Measurements from ENCODE around the gene KPNA6. TPM values are rescaled to one million over a fixed set of nuclear protein-coding genes. Genes with fewer than 3 reads are reported as not detected.
A peak's percentile ranks its signal among the peaks of the same experiment; 100 is the strongest.
"Not testable (repeated sequence)": the region's sequence is repeated elsewhere in the genome, so short reads cannot be mapped to it uniquely, and the experiment has no call there.

Gene KPNA6
- 59.3 and 60.6 TPM in 2 replicates for total RNA-seq
- 32.7 TPM for polyA plus RNA-seq (2012)

GRCh38 chr1:32107742-32108661 is at the start of gene KPNA6:
KPNA6 (plus strand) TSS chr1:32108056; CDS start chr1:32108131, 75 bp downstream.
- DNase-seq (ENCODE audit: low read depth): peak; percentile 97

- DNase-seq (ENCODE audit: low read depth): no peak
These were observed 46.9 kb upstream of the KPNA6 start for GRCh38 chr1:32060914-32061313.

GRCh38 chr1:32062867-32063230 is 45.0 kb upstream of the KPNA6 start:
- no peak for DNase-seq (ENCODE audit: low read depth)

GRCh38 chr1:32063261-32063681 is 44.6 kb upstream of the KPNA6 start:
- DNase-seq (ENCODE audit: low read depth): peak; percentile 89

- DNase-seq (ENCODE audit: low read depth): not testable (repeated sequence)
These were observed 42.0 kb upstream of the KPNA6 start for GRCh38 chr1:32065613-32066488.

- peak; percentile 72 for DNase-seq (ENCODE audit: low read depth)
These were observed 41.4 kb upstream of the KPNA6 start for GRCh38 chr1:32066489-32066873.

GRCh38 chr1:32068957-32069588 is 38.8 kb upstream of the KPNA6 start:
- peak; percentile 53 for DNase-seq (ENCODE audit: low read depth)

- peak; percentile 26 for DNase-seq (ENCODE audit: low read depth)
These were observed 35.9 kb upstream of the KPNA6 start for GRCh38 chr1:32071758-32072621.

- DNase-seq (ENCODE audit: low read depth): peak; percentile 96
These were observed 35.1 kb upstream of the KPNA6 start, which contains the start of gene TMEM39B for GRCh38 chr1:32072622-32073298. TMEM39B (plus strand) TSS chr1:32072939; CDS start chr1:32073048, 109 bp downstream.

- no peak for DNase-seq (ENCODE audit: low read depth)
These were observed 34.3 kb upstream of the KPNA6 start for GRCh38 chr1:32073299-32074229.

- no peak for DNase-seq (ENCODE audit: low read depth)
These were observed 33.0 kb upstream of the KPNA6 start for GRCh38 chr1:32074841-32075240.

GRCh38 chr1:32077451-32077850 is 30.4 kb upstream of the KPNA6 start:
- DNase-seq (ENCODE audit: low read depth): no peak

GRCh38 chr1:32082022-32082421 is 25.8 kb upstream of the KPNA6 start:
- no peak for DNase-seq (ENCODE audit: low read depth)

GRCh38 chr1:32086381-32086780 is 21.5 kb upstream of the KPNA6 start:
- DNase-seq (ENCODE audit: low read depth): not testable (repeated sequence)

- no peak for DNase-seq (ENCODE audit: low read depth)
These were observed 16.7 kb upstream of the KPNA6 start for GRCh38 chr1:32091176-32091575.

- DNase-seq (ENCODE audit: low read depth): no peak
These were observed 16.3 kb upstream of the KPNA6 start for GRCh38 chr1:32091591-32091990.

- no peak for DNase-seq (ENCODE audit: low read depth)
These were observed 12.9 kb upstream of the KPNA6 start for GRCh38 chr1:32094746-32095521.

GRCh38 chr1:32099426-32099825 is 8.4 kb upstream of the KPNA6 start:
- peak; percentile 30 for DNase-seq (ENCODE audit: low read depth)

Data from myocyte (in vitro differentiated cells).